ENCODE results near the gene SHISA9. TPM values are rescaled to one million over a fixed set of nuclear protein-coding genes. Genes with fewer than 3 reads are reported as not detected.

SHISA9 gene
- total and polyA plus RNA-seq, 7 donors, result under 0.01 to 8.6 (median 3.1) TPM

DNA sequence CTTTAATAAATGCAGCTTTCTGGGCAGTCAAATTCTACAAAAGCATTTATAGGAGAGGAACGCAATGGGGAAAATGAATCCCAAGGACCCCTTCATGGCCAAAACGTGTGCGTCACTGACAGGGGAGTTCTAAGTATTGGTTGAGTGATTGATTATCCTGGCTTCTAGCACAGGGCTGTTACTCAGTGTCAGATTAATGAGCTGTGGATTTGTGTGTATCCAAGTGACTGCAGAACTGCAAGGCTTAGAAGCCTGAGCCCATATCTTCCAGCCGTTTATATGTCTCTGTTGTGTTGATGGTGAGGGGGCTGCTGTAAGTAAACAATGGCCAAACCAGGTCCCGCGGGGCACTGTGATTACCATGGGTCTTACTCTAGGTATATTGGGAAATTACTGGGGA is 129.4 kb downstream of the SHISA9 start:
- H3K4me3 ChIP-seq, result no peak overlapping the region
- DNase-seq, result no peak
- H3K36me3 ChIP-seq, result no peaks in the 10 kb centered on the region
- H3K27ac ChIP-seq, result no peak overlapping the region
- WGBS, 2 donors, result 57 to 65% methylated on average over 6 of the region's 6 CpGs
- no peaks in the 10 kb centered on the region for H3K4me1 ChIP-seq
- no peaks in the 10 kb centered on the region for H3K9me3 ChIP-seq
- TF ChIP-seq POLR2A (IDR thresholded peaks at IDR 0.05), result no peak
- TF ChIP-seq EP300 (IDR thresholded peaks at IDR 0.05), result no peak
- no peak for TF ChIP-seq CTCF (IDR thresholded peaks at IDR 0.05)
- no peak for TF ChIP-seq POLR2AphosphoS5 (IDR thresholded peaks at IDR 0.05)
- intact Hi-C loops (cut with DNase I), result no loop called here
- H3K27me3 ChIP-seq, result no peaks in the 10 kb centered on the region

- H3K4me3 ChIP-seq, result no peak overlapping the region
- intact Hi-C loops (cut with DNase I), result no loop called here
- no peaks in the 10 kb centered on the region for H3K4me1 ChIP-seq
- H3K27ac ChIP-seq, result no peak overlapping the region
- H3K27me3 ChIP-seq, result no peaks in the 10 kb centered on the region
- no peaks in the 10 kb centered on the region for H3K36me3 ChIP-seq
- H3K9me3 ChIP-seq, result no peaks in the 10 kb centered on the region
- TF ChIP-seq EP300 (IDR thresholded peaks at IDR 0.05) (no peak), POLR2A (IDR thresholded peaks at IDR 0.05) (no peak), CTCF (IDR thresholded peaks at IDR 0.05) (no peak), POLR2AphosphoS5 (IDR thresholded peaks at IDR 0.05) (no peak)
- 89 to 90% methylated on average over 5 of the region's 5 CpGs for WGBS, 2 donors
- no peak for DNase-seq
Observed at GRCh38 chr16:13032911-13033310, 131.5 kb downstream of the SHISA9 start.

- TF ChIP-seq EP300 (IDR thresholded peaks at IDR 0.05) (no peak), POLR2AphosphoS5 (IDR thresholded peaks at IDR 0.05) (no peak), CTCF (IDR thresholded peaks at IDR 0.05) (no peak), POLR2A (IDR thresholded peaks at IDR 0.05) (no peak)
- H3K4me1 ChIP-seq, result no peaks in the 10 kb centered on the region
- H3K4me3 ChIP-seq, result no peak overlapping the region
- no peaks in the 10 kb centered on the region for H3K36me3 ChIP-seq
- no peaks in the 10 kb centered on the region for H3K27me3 ChIP-seq
- intact Hi-C loops (cut with DNase I), result no loop called here
- no peaks in the 10 kb centered on the region for H3K9me3 ChIP-seq
- no peak for DNase-seq
- WGBS, 2 donors, result 15 to 24% methylated on average over 4 of the region's 4 CpGs
- H3K27ac ChIP-seq, result no peak overlapping the region
Observed at GRCh38 chr16:13036600-13036999, 135.2 kb downstream of the SHISA9 start.

GRCh38 chr16:13038591-13038990 is 137.2 kb downstream of the SHISA9 start:
- intact Hi-C loops (cut with DNase I), result no loop called here
- 57 to 70% methylated on average over 3 of the region's 3 CpGs for WGBS, 2 donors
- no peak for TF ChIP-seq CTCF (IDR thresholded peaks at IDR 0.05)
- TF ChIP-seq POLR2A (IDR thresholded peaks at IDR 0.05), result no peak
- TF ChIP-seq EP300 (IDR thresholded peaks at IDR 0.05), result no peak
- TF ChIP-seq POLR2AphosphoS5 (IDR thresholded peaks at IDR 0.05), result no peak

DNA sequence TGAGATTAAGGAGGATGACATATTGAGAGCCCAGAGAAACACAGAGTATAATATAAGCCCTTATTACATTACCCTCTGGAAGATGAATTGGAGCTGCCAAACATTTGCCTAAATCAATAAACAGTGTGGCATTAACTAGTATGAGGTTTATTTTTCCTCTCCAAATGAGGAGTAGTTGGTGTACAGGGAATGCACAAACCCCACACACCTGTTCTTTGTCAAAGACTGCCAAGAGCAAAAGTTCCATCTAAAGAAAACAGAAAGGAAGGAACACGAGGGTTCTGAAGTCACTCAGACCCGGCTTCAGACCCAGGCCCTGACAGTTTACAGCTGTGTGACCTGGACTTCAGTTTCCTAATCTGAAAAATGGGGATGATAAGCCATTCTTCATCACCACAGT is 138.1 kb downstream of the SHISA9 start:
- WGBS, 2 donors, result 24 to 40% methylated on average over 2 of the region's 2 CpGs
- no peaks in the 10 kb centered on the region for H3K27me3 ChIP-seq
- no peak overlapping the region for H3K4me3 ChIP-seq

More at GRCh38 chr16:13038591-13038990, 137.2 kb downstream of the SHISA9 start:
- DNase-seq, result no peak
- H3K4me1 ChIP-seq, result no peaks in the 10 kb centered on the region
- peaks cover 0 to 4% (median 0%) of the 10 kb centered on the region in 4 donors for H3K9me3 ChIP-seq
- H3K36me3 ChIP-seq, result no peaks in the 10 kb centered on the region
- H3K27ac ChIP-seq, result no peak overlapping the region
- no peak overlapping the region for H3K4me3 ChIP-seq
- H3K27me3 ChIP-seq, result no peaks in the 10 kb centered on the region

More for the DNA sequence above, 138.1 kb downstream of the SHISA9 start:
- no peak overlapping the region for H3K27ac ChIP-seq
- TF ChIP-seq EP300 (IDR thresholded peaks at IDR 0.05) (no peak), CTCF (IDR thresholded peaks at IDR 0.05) (no peak), POLR2A (IDR thresholded peaks at IDR 0.05) (no peak), POLR2AphosphoS5 (IDR thresholded peaks at IDR 0.05) (no peak)
- no peak for DNase-seq
- H3K36me3 ChIP-seq, result no peaks in the 10 kb centered on the region
- intact Hi-C loops (cut with DNase I), result no loop called here
- H3K9me3 ChIP-seq, result peaks cover 0 to 4% (median 0%) of the 10 kb centered on the region in 4 donors
- H3K4me1 ChIP-seq, result no peaks in the 10 kb centered on the region
